NCI-H1092 treated with DMSO at 0.1 percent for 48 hours (cell line): ENCODE results near the gene CNNM3.
"Not testable (repeated sequence)": the region's sequence is repeated elsewhere in the genome, so short reads cannot be mapped to it uniquely, and the experiment has no call there.

Source experiments
- DNase-seq: peaks from one replicate; lab custom pipeline; 2025; lab: John Stamatoyannopoulos, UW

The CNNM3 gene

GRCh38 chr2:96839875-96840850, 24.1 kb downstream of the CNNM3 start:
- no peak for DNase-seq

GRCh38 chr2:96841701-96842495, 25.8 kb downstream of the CNNM3 start:
- no peak for DNase-seq

GRCh38 chr2:96842600-96842999, 26.5 kb downstream of the CNNM3 start:
- DNase-seq, result no peak

DNA sequence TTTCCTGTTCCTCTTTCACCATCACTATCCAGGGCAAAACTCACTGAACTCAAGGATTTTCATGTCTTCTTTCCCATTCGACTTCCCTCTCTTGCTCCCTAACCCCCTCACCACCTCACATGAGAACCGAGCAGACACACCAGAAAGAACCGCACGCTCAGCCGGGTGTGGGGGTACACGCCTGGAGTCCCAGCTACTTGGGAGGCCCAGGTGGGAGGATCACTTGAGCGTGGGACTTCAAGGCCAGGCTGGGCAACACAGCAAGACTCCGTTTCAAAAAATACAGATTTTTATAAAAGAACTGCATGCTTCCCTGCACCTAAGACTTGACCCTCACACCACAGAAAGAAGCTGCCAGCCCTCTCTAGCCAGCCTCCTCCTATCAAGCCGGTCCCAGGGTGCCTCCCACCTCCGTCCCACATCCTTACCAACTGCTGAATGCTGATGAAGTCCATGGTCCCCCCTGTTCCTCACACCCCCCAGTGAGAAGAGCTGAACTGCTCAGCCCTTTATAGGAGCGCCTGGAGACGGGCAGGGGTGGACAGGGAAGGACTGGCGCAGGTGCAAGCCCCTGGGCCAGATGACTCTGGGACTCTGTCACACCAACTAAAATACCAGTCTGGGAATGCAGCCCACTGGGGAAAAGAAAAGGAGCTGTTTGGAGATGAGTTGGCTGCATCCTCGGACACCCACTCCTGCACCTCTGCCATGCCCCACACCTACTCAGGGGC, 27.6 kb downstream of the CNNM3 start, which contains the start of gene ANKRD23:
ANKRD23 (minus strand) TSS at position 484 of the 731 bp plus-strand sequence; CDS start at position 455, 29 bp downstream.
- no peak for DNase-seq

DNA sequence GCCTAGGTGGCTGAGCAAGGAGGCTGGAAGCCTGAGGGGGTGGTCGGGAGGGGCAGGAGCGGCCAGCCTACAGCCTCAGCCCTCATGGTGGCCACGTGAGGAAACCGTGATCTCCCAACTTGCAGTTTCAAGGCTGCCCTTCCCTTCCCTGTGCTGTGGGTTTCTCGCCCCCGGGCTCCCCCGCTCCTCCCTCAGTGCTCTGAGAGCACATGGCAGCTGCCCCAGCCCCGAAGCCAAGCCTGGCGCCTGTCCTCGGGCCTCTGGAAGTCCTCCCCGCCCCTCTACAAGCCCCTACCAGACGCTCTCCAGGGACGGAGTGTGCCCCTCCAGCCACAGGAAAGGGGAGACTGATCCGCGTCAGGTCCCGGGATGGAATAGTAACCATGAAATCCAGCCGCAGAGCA, 28.3 kb downstream of the CNNM3 start:
- DNase-seq, result no peak

DNA sequence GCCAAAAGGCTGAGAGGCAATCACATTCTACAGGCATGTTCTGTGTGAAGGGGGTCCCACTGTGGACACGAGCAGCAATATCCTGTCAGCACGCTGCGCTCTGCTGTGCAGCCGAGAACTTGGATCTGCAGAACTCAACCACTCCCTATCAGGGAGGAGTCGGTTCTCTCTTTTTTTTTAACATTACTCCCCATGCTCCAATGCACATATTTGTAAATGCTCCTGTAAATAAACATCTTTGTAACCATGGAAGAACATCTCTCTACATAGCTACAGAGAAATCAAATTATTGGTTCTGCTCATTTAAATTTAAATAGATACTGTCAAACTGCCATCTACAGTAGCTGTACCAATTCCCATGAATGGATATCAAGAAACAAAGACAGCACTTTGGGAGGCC, 30.8 kb downstream of the CNNM3 start:
- DNase-seq, result no peak

- no peak for DNase-seq
Measured at GRCh38 chr2:96847586-96847985, 31.5 kb downstream of the CNNM3 start.

GRCh38 chr2:96848264-96848663, 32.2 kb downstream of the CNNM3 start:
- no peak for DNase-seq

- DNase-seq, result no peak
Measured at GRCh38 chr2:96852667-96853066, 36.6 kb downstream of the CNNM3 start.

- no peak for DNase-seq
Measured at GRCh38 chr2:96853321-96853720, 37.3 kb downstream of the CNNM3 start.

- peak; percentile 28 for DNase-seq
Measured at GRCh38 chr2:96856776-96857666, 41.0 kb downstream of the CNNM3 start.

DNA sequence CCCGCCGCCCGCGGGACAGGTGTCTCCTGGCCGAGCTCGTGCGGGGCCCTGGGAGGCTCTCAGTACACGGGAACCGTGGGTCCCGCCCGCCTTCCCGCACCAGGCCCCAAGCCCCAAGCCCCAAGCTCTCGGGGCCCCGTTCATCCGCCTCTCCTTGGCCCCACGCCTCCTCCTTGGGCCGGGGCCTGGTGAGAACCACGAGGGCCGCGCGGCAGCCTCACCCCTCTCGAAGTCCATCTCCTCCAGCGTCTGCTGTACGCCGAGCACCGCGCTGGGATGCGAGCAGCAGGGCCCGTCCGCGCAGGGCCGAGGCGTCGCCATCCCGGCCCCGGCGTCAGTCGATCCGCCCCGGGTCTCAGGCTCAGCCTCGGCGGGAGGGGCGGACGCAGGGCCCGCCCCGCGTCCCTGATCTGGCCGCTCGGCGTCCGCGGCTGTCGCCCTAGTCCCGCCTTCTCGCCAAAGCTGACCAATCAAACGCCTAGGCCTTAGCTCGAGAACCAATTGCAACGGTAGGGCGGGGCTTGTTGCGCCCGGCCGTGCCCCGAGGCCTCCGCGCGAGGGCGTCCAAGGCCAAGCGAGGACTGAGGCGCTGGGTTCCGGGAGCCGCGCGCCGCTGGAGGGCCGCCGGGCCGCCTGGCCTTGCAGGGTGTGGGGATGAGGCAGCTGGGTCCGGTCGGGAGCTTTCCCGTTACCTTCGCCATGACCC, 41.8 kb downstream of the CNNM3 start, which contains the start of gene ANKRD39:
ANKRD39 (minus strand) TSS at position 350 of the 706 bp plus-strand sequence; CDS start at position 321, 29 bp downstream.
- DNase-seq, result peak; percentile 96

- no peak for DNase-seq
Measured at GRCh38 chr2:96859099-96859649, 43.1 kb downstream of the CNNM3 start.

DNA sequence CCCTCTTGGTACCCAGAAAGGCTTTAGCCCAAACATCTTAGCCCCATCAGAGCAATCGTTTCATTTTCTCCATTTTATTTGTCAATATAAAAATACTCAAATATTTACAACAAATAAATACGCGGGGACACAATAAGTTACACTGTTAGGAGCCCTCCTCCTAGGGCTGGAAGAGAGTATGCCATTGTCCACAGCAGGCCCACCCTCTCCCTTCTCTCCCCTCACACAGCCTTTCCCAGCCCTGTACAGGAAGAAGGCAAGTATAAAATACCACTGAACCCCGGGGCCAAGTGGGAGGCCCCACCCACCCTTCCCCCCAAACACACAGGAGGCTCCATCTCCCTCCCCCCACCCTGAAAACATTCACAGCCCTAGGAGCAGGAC, 43.6 kb downstream of the CNNM3 start:
- no peak for DNase-seq

- no peak for DNase-seq
Measured at GRCh38 chr2:96860065-96861029, 44.3 kb downstream of the CNNM3 start.

DNA sequence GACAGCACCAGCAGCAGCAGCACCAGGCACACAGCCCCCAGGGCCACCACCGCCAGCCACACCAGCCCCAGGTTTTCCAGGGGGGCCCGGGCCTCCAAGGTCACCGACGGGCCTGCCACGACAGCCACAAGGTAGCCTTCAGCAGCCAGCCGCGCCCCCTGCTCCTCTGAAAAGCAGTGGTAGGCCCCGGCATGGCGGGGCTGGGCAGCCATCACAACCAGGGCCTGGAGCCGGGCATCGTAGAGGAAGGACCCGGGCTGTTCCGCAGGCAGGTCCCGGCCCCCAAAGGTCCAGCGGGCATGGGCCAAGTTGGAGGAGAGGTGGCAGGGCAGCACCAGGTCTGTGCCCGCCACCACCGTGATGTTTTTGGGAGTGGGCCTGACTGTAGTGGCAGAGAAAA, 45.0 kb downstream of the CNNM3 start:
- no peak for DNase-seq

GRCh38 chr2:96863056-96863455, 47.0 kb downstream of the CNNM3 start:
- DNase-seq, result not testable (repeated sequence)

GRCh38 chr2:96863575-96864342, 47.7 kb downstream of the CNNM3 start:
- no peak for DNase-seq
